ENCODE results near the gene AIPL1.

Gene AIPL1

DNA sequence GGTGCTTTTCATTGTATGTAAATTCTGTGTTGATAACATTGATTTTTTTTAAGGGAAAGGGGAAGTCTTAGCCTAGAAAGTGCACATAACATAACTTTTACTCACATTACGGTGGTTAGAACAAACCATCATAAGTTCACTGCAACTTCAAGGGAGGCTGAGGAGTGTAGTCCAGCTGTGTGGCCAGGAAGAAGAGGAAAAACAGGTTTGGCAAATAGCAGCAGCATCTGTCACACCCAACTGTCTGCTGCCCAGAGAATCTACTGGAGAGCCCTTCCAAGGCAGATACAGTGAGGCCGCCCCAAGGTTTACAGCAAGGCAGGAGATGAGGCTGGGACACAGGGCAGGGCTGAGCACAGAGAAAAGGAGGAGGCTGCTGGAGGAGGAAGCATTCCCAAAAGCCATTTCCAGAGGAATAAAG lies 60.6 kb downstream of the AIPL1 start:
- DNase-seq (ENCODE audit: insufficient read length, low spot score) (no peak), FAIRE-seq (no peak)
- TF ChIP-seq POLR2A (IDR thresholded peaks at IDR 0.05; ENCODE audit: low read depth, low read length): no peak
